Measurements from ENCODE around the gene STH. TPM values are rescaled to one million over a fixed set of nuclear protein-coding genes. Genes with fewer than 3 reads are reported as not detected.

The STH gene
- total and polyA plus RNA-seq, 12 donors = not detected

GRCh38 chr17:45981306-45981705 lies 17.7 kb upstream of the STH start:
- intact Hi-C loops (cut with DNase I) = no loop called here
- H3K4me3 ChIP-seq = no peak overlapping the region
- ATAC-seq = no peak
- no peak for TF ChIP-seq CTCF (IDR thresholded peaks at IDR 0.05)
- H3K9me3 ChIP-seq = no peaks in the 10 kb centered on the region
- DNase-seq = no peak
- H3K27me3 ChIP-seq = no peaks in the 10 kb centered on the region
- H3K4me1 ChIP-seq = no peaks in the 10 kb centered on the region
- 83 to 84% methylated on average over 7 of the region's 7 CpGs for WGBS, 2 donors
- no peak overlapping the region for H3K27ac ChIP-seq
- H3K36me3 ChIP-seq = no peaks in the 10 kb centered on the region

GRCh38 chr17:45982791-45983613 lies 16.0 kb upstream of the STH start:
- Histone ChIP-seq H3K4me1 (no peaks in the 10 kb centered on the region), H3K36me3 (no peaks in the 10 kb centered on the region), H3K9me3 (no peaks in the 10 kb centered on the region), H3K4me3 (no peak overlapping the region), H3K27ac (no peak overlapping the region), H3K27me3 (no peaks in the 10 kb centered on the region)
- ATAC-seq (peak in 2 of 8 donors; percentile 19 to 40), DNase-seq (no peak)
- intact Hi-C loops (cut with DNase I) = no loop called here
- WGBS, 2 donors = 90 to 91% methylated on average over 41 of the region's 41 CpGs
- TF ChIP-seq CTCF (IDR thresholded peaks at IDR 0.05) = no peak

- WGBS, 2 donors = 73 to 76% methylated on average over 31 of the region's 31 CpGs
- TF ChIP-seq CTCF (IDR thresholded peaks at IDR 0.05) = no peak
- intact Hi-C loops (cut with DNase I) = no loop called here
- ATAC-seq = no peak
- Histone ChIP-seq H3K4me1 (no peaks in the 10 kb centered on the region), H3K9me3 (no peaks in the 10 kb centered on the region), H3K27ac (no peak overlapping the region), H3K27me3 (no peaks in the 10 kb centered on the region), H3K4me3 (no peak overlapping the region), H3K36me3 (no peaks in the 10 kb centered on the region)
- no peak for DNase-seq
Observed at GRCh38 chr17:45983614-45984310, 15.3 kb upstream of the STH start.

- Histone ChIP-seq H3K9me3 (no peaks in the 10 kb centered on the region), H3K4me3 (no peak overlapping the region), H3K36me3 (no peaks in the 10 kb centered on the region), H3K27me3 (no peaks in the 10 kb centered on the region), H3K4me1 (no peaks in the 10 kb centered on the region), H3K27ac (no peak overlapping the region)
- no peak for ATAC-seq
- 88 to 91% methylated on average over 5 of the region's 5 CpGs for WGBS, 2 donors
- intact Hi-C loops (cut with DNase I) = no loop called here
- DNase-seq = no peak
- no peak for TF ChIP-seq CTCF (IDR thresholded peaks at IDR 0.05)
Observed at GRCh38 chr17:45984368-45984767, 14.7 kb upstream of the STH start.
